GM15510 (cell line): ENCODE measurements around the gene CRIP2.

Experiments used
- POLR2A ChIP-seq: IDR thresholded peaks from 3 replicates; pipeline ENCODE4 v1.6.1; 2011; ENCODE audit warnings: borderline replicate concordance; ENCODE audit not compliant: insufficient read length; ENCODE audit errors: extremely low read depth

CRIP2 gene

DNA sequence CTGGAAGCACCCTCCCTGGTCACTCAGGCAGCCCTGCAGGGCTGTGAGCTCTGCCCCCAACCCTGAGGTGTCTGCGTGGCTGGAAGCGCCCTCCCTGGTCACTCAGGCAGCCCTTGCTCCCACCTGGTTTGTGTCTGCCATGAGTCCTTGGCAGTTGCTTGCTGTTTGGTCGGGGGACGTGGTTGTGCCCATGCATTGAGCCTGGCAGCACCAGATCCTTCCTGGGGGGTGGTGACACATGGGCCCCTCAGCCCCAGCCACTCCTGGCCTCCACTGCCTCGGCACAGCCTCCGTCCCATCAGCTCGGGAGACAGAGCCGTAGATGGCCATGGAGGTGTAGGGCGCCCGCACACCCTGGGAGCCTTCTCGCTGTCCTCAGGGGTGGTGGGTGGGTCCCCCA, 35.4 kb upstream of the CRIP2 start:
- no peak for TF ChIP-seq POLR2A

DNA sequence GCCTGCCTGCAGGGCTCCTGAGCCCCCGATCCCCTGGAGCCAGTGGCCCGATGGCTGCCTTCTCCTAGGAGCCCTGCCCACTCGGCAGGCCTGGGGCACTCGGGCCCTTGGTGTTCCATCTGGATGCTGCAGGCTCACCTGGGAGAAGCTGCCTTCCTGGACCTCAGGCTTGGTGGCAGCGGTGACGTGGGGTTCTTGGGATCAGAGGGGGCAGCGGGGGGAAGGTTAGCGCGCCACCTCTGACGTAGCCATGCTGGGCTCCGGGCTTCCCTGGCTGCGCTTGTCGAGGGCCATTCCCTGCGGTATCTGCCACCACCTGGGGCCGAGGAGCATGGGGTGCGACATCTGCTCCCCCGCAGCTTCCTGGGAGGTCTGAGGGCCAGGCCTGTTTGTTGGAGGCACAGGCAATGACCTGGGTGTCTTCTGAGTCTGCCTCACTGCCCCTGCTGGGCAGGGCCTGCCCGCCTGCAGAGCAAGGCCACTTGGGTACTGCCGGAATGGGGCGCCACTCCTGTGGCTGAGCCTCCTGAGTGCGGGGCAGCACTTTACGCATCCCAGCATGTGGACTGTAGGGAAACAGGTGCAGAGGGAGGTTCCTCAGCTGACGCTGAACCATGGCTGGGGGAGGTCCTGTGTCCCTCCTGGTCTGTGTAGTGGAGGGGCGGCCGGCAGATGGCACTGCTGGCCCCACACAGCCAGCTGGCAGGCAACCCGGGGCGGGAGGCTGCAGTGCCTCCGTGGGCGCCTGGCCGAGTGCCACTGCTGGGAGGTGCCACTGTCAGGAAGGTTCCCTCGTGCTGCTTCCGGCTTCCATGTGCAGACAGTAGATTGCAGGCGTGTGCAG, 34.7 kb upstream of the CRIP2 start:
- TF ChIP-seq POLR2A, result no peak

DNA sequence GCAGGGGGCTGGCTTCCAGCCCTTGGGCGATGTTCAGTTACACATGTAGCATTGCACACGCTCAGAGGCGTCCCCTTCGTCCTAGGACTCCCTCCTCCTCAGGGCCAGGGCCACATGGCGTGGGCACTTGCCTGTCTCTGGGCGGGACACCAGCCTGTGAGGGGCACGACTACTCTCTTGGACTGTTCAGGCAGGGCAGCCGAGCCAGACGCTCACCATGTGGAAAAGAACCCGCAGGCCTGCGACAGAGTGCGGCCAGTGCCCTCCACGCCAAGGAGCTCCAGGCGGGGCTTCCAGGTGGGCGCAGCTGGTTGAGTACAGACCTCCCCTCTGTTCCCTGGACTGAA, 34.1 kb upstream of the CRIP2 start:
- no peak for TF ChIP-seq POLR2A

DNA sequence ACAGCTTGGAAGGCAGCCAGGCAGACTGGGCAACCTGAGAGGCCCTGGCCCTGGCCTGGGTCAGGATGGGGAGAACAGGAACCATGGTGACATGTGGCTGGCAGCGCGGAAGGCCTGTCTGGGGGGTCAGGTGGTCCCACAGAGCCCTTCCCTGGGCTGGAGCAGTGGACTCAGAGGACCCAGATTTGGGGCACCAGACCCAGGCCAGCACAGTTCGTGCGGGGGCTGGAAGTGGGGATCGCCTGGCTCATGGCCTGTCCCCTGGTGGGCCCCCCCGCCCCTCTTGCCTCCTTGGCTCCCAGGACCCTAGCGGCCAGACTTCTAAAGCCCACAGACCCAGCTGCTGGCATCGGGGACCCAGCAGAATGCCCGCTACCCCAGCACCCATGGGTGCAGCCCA, 33.6 kb upstream of the CRIP2 start:
- no peak for TF ChIP-seq POLR2A

DNA sequence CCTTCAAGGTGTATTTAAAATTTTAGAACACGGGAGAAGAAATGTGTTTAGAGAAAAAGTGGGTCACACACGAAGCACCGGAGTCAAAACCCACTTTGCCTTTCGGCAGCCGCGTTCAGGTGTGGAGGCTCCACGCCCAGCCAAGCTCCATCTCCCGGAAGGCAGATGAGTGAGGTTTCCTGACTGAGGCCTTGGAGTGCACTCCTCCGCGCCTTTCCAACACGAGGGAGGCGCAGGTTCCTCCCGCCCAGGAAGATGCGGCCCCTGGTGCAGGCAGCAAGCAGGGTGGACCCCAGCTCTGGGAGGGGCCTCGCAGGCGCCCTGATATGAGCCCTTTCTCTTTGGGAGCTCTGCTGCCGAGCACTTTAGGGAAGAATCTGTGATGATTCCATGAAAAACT, 32.5 kb upstream of the CRIP2 start:
- TF ChIP-seq POLR2A, result no peak

DNA sequence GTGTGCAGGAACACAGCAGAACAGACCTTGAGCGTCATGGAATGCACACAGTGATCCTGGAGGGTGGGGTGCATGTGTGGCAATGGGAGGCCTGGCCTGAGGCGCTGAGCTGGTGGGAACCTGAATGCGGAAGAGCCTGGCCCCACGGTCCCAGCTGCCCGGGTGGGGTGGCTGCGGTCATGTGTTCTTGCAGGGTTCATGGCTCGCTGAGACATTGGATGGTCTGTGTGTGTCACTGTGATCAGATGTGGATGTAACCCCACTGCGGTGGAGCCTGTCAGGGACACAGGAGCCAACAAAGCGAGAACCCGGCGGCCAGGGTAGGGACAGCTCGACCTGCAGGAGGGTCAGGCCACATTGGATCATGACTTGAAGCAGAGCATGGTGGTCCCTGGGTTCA, 31.8 kb upstream of the CRIP2 start:
- TF ChIP-seq POLR2A, result no peak

DNA sequence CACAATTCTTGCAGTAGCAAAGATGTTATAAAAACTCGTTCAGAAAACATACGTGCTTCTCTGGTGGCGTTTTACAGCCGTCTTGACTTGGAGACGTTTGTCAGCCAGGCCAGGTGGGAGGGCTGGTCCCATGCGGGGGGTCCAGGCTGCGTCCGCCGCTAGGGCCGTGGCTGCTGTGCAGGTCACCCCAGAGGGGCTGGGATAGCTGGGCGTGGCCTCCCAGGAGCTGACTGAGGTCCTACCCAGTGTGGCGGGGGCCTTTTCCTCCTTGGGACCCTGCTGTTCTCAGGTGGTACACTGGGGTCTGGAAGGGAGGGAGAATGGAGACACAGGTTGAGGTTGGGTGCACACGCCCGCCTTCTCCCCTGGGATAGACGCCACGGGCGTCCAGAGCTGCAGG, 29.8 kb upstream of the CRIP2 start:
- TF ChIP-seq POLR2A, result no peak

DNA sequence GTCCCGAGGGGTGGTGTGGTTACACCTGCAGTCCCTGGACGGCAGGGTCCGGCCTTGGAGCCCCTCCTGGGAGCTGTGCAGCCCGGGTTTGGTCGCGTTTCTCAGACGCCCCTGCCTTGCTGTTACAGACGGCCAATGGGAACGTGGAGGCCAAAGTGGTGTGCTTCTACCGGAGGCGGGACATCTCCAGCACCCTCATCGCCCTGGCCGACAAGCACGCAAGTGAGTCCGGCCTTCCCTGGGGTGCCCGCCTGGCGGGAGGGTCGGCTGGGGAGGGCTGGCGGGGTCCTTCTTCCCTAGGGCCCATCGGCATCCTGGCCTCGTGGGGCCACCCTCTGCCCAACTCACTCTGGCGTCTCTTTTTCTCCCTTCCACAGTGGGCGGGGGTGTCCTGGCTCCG, 29.3 kb upstream of the CRIP2 start:
- no peak for TF ChIP-seq POLR2A

DNA sequence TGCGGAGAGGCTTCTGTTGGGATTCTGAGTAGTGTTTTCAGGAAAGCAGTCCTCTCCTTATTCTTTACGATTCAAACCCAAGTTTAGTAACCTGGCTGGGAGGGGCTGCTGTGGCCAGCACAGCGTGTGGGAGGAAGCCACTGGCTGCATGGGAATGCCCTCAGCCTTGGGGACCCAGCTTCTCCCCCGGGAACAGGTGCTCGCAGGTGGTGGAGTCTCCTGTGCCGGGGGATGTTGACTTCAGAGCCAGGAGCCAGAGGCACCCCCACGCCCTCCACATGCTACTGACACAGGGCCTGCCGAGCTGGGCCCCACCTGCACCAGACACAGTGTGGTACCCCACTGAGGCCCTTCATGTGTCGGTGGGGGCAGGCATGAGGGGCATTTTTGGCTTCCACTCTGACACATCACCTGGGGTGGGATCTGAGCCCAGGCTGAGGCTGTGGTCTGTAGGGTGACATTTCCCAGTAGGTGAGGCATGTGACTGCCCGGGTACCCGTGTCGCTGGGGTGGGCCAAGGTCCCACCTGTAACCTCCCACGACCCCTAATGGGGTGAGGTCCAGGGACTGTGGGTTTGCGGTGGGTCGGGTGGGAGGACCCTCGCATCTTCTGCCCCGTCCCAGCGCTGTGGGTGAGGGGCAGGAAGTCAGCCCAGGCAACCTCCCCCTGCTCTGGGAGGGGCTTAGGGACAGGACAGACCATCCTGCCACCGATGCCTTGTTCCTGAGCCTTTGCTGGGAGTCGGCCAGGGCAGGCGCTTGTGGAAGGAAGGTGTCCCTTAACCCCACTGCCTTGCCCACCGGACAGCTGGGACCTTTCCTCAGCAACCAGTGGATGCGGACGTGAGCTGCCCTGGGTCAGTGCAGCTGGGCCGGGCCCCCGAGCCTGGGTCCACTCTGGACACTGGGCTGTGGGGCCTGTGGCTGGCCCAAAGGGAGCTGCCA, 28.4 kb upstream of the CRIP2 start:
- no peak for TF ChIP-seq POLR2A

DNA sequence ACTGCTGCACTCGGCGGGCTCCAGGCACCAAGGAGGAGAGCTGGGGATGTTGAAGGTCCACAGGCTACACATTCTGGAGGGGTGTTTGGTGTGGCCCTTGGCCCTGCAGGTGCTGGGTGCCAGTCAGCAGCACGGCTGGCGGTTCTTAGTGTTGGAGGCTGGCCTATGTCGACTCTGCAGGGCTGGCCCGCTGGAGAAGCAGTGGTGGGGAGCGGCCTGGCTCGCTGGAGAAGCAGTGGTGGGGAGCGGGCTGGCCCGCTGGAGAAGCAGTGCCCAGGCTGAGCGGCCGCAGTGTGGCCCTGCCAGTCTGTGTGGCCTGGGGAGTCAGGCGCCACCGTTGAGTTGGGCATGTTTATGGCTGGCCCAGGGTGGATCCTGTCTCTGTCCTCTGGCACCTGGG, 27.6 kb upstream of the CRIP2 start:
- no peak for TF ChIP-seq POLR2A

DNA sequence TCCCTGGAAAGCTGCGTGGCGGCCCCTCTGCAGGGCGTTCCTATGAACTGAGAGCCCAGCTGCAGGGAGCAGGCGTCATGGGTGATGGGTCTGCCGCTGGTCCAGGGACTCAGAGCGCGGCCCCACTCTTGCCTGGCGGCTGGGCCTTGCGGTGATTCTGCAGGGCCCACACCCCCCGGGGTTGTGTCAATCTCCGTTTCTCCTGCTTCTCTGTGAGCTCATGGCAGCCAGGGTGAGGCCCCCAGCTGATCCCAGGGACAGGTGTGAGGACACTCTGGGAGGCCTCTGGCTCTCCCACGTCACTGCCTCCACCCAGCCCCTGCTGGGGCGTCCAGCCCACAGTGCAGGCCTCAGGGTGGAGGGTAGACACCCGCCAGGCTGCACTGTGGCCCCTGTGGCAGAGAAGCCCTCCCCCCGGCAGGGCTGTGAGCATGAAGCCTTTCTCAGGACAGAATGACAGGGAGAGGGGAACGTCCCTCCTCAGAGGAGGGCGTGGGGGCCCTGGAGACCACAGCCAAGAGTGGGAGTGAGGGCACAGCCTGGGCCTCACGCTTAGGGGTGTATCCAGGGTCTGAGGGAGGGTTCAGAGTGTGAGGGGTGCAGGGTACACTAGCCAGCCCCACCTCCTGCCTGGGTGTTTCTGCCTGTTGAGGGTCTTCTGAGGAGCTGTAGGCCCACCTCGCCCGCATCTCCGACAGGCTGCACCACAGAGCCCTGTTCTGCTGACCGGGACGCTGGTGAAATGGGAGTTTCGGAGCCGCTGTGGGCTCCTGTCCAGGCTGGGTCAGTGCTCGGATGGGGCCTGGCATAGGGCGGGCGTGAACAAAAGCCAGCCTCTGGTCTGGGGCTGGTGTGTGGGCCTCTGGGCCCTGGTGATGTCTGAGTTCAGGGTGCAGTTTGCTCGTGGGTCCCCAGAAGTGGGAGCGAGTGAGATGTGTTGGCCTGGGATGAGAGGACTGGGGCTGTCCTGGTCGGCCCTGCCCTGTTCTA, 26.7 kb upstream of the CRIP2 start:
- TF ChIP-seq POLR2A, result no peak

DNA sequence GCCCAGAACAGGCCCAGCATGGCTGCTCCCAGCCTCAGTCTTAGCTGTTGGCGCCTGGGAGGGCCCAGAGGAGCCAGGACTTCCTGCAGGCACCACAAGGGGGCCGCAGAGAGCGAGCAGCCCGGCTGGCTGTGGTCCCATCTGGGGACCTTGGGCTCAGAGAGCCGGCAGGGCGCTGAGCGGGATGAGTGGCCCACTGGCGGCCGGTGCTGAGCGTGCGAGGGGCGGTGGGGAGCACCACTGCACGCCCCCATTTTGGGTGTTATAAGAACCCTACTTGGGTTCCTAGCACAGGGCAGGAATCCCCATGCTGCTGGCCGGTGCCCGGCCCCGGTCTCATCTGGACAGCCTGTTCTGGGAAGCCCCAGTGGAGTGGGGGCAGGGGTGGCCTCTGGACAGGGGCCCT, 25.9 kb upstream of the CRIP2 start:
- no peak for TF ChIP-seq POLR2A

DNA sequence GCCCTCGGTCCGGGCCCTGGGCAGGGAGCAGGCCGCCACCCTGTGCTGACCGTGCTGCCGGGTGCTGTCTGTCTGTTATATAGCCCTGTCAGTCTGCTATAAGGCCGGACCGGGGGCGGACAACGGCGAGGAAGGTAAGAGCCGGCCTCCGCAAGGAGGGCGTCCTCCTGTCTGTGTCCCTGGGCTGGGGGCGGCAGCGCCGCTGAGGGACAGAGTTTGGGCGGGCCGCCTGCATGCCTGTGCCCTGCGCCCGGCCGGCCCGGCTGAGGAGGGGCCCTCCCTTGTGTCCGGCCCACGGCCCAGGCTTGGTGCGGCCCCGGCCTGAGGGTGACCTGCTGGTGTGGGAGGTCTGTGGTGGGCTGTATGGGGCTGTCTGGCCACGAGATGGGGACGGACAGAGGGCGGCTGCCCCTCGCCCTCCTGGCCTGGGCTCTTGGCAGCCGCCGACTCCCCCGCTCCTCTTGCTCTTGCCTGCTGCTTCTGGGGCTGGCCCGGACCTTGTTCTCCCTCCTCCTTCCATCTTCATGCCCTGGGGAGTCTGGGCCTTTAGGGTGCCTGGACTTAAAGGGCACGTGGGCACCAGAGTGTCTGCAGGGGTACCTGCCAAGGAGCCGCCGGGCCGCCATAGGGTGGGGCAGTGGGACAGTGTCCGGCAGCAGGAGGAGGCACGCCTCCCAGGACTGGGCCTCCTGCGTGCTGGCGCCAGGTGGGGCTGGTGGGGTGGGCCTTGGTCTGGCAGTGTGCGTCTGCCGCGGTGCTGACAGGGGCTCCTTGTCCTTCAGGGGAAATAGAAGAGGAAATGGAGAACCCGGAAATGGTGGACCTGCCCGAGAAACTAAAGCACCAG, 25.1 kb upstream of the CRIP2 start:
- TF ChIP-seq POLR2A, result no peak

DNA sequence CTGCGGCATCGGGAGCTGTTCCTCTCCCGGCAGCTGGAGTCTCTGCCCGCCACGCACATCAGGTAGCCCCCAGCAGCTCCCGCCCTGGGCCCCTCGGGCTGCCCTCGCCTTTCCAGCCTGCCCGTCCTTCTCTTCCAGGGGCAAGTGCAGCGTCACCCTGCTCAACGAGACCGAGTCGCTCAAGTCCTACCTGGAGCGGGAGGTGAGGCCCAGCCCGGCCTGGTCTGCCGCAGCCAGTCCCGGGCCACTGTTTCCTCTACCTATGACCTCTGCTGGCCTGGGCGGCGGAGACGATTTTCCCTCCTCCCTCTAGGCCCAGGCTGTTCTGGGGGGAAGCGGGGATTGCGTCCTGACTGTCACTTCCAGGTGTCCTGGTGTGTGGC, 24.5 kb upstream of the CRIP2 start:
- TF ChIP-seq POLR2A, result no peak
